CD4-positive, alpha-beta T cell treated with Interleukin-15 for 1 hour (primary cell): ENCODE results near the gene ADAMTS14.

Source experiments
- DNase-seq: peaks from one replicate; pipeline ENCODE4 v3.0.0-alpha.2; 2020

Gene ADAMTS14

DNA sequence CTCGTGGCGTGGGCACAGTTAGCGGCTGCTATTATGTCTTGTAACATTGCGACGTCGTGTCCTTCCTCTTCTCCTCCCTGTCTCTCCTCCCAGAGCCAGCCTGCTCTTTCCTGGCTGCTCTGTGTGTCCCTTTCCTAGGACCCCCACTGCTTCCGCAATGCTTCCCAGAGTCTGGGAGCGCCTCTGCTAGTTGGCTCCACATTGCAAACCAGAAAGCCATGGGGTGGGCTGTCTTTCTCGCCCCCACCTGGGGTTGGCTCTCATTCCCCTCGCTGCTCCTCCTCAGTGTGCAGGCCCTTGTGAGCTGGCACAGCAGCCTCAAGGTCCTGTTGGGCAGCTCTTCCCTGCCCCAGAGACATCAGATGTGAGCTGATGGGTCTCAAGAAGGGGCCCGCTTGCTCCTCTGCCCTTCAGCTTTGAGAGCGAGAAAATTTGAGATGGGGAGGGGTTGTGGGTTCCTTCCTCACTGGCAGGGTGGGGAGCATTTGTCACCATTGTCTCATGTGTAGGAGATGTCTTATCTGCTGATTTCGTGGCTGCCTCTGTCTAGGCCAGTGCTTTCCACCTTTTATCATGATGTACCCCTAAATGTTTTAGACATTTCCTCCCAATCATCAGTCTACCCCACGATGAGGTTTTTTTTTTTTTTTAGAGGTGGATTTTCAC, 3.3 kb downstream of the ADAMTS14 start:
- no peak for DNase-seq

GRCh38 chr10:70676511-70676910, 4.2 kb downstream of the ADAMTS14 start:
- DNase-seq = no peak

DNA sequence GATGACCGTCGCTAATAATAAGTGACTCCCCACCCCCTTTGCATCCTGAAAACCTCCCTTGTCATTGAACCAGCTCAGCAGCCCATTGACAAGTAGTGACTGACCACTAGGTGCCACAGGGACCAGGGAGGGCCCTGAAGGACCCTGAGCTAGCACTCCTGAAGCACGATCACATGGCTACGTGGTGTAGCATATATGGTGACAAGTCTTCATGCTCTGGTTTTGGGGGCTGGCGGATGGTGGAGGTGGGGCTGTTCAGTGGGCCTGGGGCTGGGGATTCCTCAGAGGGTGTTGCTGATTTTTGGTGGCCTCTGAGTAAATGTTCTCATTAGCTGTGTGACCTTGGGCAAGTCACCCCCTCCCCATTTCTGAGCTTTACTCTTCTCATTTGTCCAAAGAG, 4.7 kb downstream of the ADAMTS14 start:
- no peak for DNase-seq

DNA sequence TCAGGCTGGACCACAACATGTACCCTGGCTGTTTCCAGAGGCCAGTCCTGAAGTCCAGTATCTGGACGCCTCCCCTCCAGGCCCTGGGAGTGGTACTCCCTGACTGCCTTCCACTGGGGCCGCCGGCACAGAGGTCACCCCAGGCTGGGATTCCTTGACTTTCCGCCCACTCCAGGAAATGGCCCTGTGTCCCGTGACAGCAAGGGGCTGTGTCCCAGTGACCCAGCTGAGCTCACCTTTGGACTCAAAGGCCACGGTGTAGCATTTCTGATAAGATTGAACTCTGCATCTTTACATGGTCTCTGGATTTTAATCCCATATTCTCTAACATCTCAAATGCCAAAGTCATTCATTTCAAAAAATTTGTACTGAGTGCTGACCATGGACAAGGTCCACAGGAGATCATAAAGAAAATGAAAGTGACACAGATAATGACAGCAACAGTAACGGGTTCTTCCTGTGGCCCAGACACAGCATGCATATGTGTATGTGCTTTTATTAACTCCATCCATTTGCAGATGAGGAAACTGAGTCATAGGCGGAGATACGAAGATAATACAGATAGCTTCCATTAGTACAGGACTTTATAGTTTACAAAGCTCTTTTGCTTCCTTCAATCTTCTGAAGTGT, 5.4 kb downstream of the ADAMTS14 start:
- DNase-seq = no peak

DNA sequence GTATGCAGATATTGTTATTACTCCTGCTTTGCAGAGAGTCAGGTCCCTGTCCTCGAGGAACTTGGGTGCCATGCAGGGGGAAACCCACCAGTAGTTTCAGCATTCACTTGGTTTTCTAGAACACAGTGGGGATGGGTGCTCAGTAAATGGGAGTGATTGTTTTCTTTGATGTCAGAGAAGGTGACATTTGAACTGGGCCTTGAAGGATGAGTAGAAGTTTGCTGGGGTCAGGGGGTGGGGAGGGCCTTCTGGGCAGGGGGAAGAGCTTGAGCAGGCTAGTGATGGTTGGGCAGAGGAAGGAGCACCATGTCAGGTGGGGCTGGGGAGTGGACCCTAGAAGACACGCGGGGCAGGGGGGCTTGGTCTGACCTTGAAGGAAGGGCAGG, 5.9 kb downstream of the ADAMTS14 start:
- DNase-seq = no peak

DNA sequence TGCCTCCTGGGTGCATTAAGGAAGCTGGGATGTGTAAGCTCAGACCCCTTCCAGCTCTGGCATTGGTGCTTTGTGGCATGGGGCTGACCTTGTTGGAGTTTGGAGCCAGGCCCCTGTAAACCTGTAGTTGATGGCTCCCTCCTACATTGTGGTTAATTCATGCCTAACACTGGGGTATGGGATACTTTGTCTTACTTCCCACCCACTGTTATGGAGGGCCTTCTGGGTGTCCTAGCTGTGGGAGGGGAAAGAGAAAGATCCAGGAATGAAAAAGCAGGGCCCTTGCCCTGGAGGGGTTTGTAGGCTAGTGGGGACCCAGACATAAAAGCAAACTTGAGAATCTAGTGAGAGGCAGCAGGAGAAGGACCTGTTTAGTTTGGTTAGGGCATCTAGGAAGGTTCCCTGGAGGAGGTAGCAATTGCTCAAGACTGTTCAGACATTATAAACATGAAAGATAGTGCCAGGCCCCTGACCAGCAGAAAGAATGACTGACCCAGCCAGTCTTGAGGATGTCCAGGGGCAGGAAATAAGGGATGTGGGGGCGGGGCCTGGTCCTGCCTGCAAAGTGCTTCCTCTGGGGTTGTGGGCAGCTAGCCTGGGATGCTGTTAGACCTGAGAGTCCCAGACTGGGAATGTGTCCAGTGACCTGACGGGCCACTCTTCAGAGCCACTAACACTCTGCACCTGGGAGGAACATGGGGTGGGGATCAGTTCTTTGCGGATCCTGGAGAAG, 6.6 kb downstream of the ADAMTS14 start:
- no peak for DNase-seq

- DNase-seq = no peak
Measured at GRCh38 chr10:70679498-70679897, 7.2 kb downstream of the ADAMTS14 start.

- DNase-seq = no peak
Measured at GRCh38 chr10:70680899-70681730, 8.8 kb downstream of the ADAMTS14 start.

DNA sequence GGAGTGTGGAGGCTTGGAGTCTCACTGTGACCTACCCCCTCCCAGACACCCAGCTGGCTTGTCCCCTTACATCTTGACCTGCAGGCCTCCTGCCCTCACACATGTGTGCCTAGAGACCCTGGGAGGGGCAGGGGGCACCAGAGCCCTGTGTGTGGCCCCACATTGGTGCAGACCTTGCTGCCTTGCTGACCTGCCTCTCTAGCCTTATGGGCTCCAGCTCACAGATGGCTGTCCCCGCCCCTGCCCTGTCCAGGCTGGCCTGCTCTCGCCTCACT, 9.4 kb downstream of the ADAMTS14 start:
- DNase-seq = no peak

- no peak for DNase-seq
Measured at GRCh38 chr10:70682920-70683600, 10.8 kb downstream of the ADAMTS14 start.

DNA sequence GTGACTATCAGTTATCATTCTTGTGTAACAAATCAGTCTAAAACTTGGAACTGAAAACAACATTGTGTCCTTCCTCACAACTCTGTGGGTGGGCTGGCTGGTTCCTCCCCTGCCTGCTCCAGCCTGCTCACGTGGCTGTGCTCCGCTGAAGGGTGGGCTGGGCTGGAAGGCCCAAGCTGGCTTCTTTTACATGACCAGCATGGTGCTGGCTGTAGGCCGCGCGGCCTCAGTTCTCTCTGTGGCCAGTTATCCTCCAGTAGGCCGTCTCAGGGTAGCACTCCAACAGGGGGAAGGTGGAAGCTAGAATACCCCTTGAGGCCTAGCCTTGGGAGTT, 11.3 kb downstream of the ADAMTS14 start:
- DNase-seq = no peak

- DNase-seq = no peak
Measured at GRCh38 chr10:70683940-70684339, 11.6 kb downstream of the ADAMTS14 start.

DNA sequence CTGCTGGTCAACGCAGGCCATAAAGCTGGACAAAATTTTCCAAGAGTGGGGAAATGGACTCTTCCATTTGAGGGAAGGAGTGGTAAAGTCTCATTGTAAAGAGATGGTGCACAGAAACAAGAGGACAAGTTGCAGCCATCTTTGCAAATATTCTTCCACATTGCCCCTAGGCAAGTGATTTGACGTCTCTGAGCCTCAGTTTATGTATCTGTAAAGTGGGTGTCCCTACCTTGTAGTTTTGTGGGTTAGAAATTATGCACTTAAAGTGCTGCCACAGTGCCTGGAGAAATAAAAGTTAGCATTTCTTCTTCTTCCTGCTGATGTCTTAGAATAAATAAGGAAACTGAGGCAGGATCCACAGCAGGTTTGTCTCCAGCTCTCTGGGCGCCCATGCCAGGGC, 12.1 kb downstream of the ADAMTS14 start:
- DNase-seq = no peak

GRCh38 chr10:70684839-70685454, 12.6 kb downstream of the ADAMTS14 start:
- no peak for DNase-seq

DNA sequence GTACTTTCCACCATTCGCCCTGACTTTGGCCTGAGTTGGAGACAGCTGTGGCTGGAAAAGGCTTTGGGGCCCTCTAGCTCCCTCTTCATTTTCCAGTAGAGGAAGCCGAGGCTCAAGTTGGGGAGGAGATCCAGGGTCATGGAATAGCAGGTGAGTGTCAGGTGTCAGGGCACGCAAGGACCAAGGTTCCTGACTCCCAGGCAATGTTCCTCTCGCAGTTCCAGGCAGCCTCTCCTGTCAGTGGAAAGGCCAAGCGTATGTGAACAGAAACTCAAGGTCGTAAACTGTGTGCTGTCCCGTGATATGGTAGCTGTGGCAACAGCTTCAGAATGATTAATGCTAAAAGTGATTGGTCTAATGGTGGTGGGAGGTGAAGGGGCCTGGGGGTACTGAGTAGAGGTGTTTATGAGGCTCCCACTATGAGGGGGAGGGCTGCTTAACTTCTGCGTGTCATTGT, 13.2 kb downstream of the ADAMTS14 start:
- no peak for DNase-seq

DNA sequence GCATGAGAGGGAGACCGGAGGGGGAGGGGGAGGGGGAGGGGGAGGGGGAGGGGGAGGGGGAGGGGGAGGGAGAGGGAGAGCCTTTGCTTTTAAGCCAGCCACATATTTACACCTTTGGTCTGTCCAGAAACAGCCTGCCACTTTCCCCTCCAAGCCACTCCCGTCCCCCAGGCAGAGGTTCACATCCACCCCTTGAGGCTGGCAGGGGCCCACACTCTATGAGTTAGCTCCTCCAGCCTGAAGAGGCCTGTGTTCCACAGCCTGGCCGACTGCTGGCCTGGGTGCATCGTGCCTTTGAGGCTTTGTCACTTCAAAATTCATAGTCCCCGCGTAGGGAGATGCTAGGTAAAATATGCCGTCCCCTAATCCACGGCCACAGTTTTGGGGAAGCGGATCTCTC, 16.5 kb downstream of the ADAMTS14 start:
- no peak for DNase-seq

DNA sequence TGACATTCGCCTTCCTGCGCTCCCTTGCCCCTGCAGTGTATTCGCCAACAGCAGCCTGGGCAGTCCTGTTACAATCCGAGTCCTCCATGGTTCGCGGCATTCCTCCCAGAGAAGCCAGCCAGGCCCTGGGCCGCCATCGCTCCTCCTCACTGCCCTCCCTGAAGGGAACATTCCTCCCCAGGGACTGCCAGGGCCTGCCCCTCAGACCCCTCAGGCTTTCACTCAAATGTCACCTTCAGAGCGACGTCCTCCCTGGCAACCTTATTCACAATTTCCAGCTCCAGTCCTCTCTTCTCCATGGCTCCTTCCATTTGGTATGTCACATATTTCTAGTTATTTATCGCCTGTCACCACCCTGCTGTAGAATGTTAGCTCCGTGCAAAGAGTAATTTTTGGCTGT, 17.4 kb downstream of the ADAMTS14 start:
- DNase-seq = no peak

GRCh38 chr10:70690589-70690988, 18.3 kb downstream of the ADAMTS14 start:
- no peak for DNase-seq

DNA sequence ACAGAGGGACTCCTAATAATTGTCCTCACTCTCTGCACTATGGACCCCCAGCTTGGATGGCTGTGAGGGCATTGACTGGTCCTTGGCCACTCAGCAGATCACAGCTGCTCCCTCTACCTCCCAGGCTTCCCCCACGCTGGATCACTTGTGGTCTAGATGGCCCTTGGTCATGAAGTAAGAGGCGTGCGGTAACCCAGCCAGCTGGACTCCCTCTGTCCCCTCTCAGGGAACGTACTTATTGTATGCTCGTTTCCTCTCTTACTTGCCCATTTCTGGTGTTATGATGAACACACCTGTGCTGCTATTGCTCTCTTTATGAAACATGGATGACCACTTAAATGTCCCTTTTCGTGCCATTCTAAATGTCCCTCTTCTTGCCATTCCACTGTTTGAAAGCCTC, 19.3 kb downstream of the ADAMTS14 start:
- no peak for DNase-seq

DNA sequence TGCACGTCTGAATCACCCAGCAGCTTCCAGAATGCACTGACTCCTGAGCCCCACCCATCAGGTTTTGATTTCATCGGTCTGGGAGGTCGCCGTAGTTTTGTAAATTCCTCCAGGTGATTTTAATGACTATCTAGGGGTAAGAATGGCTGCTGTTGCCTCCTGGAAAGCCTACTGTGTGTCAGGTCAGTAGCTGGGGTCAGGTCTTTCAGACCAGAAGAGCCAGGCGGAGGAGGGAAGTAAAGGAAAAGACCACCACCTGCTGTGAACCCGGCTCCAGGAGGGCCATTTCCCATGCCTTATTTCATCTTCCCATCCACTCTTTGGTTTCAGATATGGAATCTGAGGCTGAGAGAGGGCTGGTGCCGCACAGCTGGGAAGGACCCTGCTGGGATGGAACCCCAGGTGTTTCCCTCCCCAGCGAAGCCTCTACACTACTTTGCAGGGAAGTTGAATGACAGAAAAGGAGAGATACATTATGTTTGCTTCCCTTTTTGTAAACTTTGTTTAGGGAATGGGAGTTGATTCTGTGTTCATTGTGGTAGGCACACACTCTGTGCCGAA, 19.8 kb downstream of the ADAMTS14 start:
- DNase-seq = no peak

- no peak for DNase-seq
Measured at GRCh38 chr10:70693619-70694335, 21.5 kb downstream of the ADAMTS14 start.
